IMR-90 (cell line): ENCODE measurements around the gene KRTAP10-1.

Experiments used
- TF ChIP-seq, protein P1 (sequence below): conservative IDR thresholded peaks from 2 replicates; pipeline ENCODE4 v1.5.1; 2012; ENCODE audit warnings: mild to moderate bottlenecking, low read depth, low read length, improper control_type of control experiment
- TF ChIP-seq, protein P2 (sequence below): fragments of 150-350 bp; IDR thresholded peaks from 2 replicates; pipeline ENCODE4 v1.6.1; 2017; ENCODE audit warnings: mild to moderate bottlenecking, antibody characterized with exemption, low read length, low read depth

DNA sequence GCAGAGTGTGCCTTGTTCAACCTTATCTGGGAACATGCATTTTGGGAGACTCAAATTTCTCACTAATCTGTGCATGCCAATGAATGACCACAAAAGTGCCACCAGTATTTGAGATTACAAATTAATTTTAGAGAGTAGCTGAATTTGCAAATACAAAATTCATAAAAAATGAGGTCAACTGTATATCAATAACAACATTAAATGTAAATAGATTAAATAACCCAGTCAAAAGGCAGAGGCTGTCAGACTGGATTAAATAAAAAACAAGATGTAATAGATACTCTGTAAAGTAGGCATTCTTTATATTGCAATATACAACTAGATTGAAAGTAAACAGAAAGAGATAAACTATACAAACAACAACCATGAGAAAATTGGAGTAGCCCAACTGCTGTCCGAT is 24.1 kb upstream of the KRTAP10-1 start:
- TF ChIP-seq, protein P1, sequence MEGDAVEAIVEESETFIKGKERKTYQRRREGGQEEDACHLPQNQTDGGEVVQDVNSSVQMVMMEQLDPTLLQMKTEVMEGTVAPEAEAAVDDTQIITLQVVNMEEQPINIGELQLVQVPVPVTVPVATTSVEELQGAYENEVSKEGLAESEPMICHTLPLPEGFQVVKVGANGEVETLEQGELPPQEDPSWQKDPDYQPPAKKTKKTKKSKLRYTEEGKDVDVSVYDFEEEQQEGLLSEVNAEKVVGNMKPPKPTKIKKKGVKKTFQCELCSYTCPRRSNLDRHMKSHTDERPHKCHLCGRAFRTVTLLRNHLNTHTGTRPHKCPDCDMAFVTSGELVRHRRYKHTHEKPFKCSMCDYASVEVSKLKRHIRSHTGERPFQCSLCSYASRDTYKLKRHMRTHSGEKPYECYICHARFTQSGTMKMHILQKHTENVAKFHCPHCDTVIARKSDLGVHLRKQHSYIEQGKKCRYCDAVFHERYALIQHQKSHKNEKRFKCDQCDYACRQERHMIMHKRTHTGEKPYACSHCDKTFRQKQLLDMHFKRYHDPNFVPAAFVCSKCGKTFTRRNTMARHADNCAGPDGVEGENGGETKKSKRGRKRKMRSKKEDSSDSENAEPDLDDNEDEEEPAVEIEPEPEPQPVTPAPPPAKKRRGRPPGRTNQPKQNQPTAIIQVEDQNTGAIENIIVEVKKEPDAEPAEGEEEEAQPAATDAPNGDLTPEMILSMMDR: no peak
- TF ChIP-seq, protein P2, sequence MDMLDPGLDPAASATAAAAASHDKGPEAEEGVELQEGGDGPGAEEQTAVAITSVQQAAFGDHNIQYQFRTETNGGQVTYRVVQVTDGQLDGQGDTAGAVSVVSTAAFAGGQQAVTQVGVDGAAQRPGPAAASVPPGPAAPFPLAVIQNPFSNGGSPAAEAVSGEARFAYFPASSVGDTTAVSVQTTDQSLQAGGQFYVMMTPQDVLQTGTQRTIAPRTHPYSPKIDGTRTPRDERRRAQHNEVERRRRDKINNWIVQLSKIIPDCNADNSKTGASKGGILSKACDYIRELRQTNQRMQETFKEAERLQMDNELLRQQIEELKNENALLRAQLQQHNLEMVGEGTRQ: no peak
